Measurements from ENCODE around the gene OR5D14.

Gene OR5D14

GRCh38 chr11:55795256-55795655 is at the start of gene OR5D14:
Gene OR5D14, plus strand, starts transcription at chr11:55795556. Its CDS starts 0 bp downstream, at chr11:55795556.
- no peak for DNase-seq

- DNase-seq: no peak
Measured at GRCh38 chr11:55773138-55773537, 22.2 kb upstream of the OR5D14 start, which contains the start of gene OR5D13. Gene OR5D13, plus strand, starts transcription at chr11:55773438. Its CDS starts 0 bp downstream, at chr11:55773438.

- no peak for DNase-seq
Measured at GRCh38 chr11:55791606-55792005, 3.8 kb upstream of the OR5D14 start.

- no peak for DNase-seq
Measured at GRCh38 chr11:55793321-55793720, 2.0 kb upstream of the OR5D14 start.

GRCh38 chr11:55806248-55806647 is 10.9 kb downstream of the OR5D14 start:
- DNase-seq: no peak

- no peak for DNase-seq
Measured at GRCh38 chr11:55811067-55811466, 15.7 kb downstream of the OR5D14 start, which contains the start of gene OR5L1. Gene OR5L1, plus strand, starts transcription at chr11:55811367. Its CDS starts 100 bp downstream, at chr11:55811467.

GRCh38 chr11:55819330-55819729 is 24.0 kb downstream of the OR5D14 start, which contains the start of gene OR5D18:
Gene OR5D18, plus strand, starts transcription at chr11:55819630. Its CDS starts 0 bp downstream, at chr11:55819630.
- no peak for DNase-seq

- DNase-seq: no peak
Measured at GRCh38 chr11:55826919-55827318, 31.6 kb downstream of the OR5D14 start, which contains the start of gene OR5L2. Gene OR5L2, plus strand, starts transcription at chr11:55827219. Its CDS starts 0 bp downstream, at chr11:55827219.

GRCh38 chr11:55838452-55838851 is 43.1 kb downstream of the OR5D14 start, which contains the start of gene OR5D16:
Gene OR5D16, plus strand, starts transcription at chr11:55838752. Its CDS starts 0 bp downstream, at chr11:55838752.
- no peak for DNase-seq
